Activated T-cell treated with anti-CD3 and anti-CD28 coated beads for 4 hours (primary cell): ENCODE results near the gene STK32B.

ENCODE experiments used
- DNase-seq: peaks from one replicate; pipeline ENCODE4 v3.0.0-alpha.2; 2020

Gene STK32B

DNA sequence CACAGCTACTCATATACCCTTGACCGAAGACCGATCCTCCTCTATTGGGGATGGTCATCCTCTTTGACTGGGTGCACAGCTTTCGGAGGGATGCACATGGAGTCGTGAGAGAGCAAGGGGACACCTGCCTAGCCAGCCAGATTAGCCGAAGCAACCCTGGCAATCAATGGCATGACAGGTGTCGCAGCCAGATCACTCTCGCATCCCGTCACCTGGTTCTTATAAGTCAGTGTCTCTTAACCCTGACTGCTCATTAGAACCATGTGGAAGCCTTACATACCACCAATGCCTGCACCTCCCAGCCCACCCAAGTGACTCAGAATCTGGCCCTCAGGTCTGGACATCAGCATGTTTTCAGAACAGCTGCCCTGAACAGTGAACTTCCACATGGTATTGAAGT lies 407.4 kb downstream of the STK32B start:
- no peak for DNase-seq

DNA sequence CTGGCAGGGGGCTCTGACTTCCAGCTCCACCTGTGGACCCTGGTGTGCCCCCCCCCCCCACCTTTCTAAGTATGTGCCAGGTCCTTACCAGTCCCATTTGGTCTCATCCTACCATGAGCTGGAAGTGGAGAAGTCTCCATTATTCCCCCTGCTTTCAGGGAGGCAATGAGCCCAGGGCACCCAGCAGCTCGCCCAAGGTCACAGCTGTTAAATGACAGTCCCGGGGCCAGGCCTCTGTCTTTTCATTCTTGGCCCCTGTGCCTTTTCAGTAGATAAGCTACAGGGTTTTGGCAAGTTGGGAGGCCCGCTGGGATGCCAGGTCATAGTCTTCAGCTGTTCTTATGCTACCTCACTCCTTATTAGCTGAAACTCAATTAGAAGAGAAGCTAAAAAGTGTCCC lies 408.0 kb downstream of the STK32B start:
- DNase-seq = no peak

DNA sequence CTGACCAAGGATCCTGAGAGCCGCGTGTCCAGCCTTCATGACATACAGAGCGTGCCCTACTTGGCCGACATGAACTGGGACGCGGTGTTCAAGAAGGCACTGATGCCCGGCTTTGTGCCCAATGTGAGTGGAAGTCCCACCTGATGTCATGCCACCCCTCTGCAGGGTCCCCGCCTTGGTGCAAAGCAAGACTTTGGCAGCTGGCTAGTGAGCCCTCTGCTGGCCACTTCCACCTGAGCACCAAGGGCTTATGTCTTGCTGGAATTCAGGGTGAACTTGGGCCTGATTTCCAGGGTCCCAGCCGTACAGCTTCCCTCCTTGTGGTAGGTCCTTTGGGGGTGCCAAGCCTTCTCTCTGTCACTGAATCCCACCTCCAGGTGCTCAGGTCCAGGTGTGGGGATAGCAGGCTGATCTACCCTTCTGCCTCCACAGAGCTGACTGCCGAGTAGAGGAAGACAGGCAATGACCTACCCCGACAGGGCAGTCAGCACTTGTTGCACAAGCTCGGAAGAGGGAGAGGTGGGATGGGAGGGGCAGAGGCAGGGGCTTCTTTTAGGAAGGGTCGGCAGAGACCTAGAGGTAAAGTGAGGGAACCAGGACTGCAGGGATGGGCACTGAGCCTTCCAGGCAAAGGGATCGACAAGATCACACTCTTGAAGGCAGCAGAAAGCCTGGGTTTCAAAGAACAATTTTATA lies 409.0 kb downstream of the STK32B start:
- no peak for DNase-seq

DNA sequence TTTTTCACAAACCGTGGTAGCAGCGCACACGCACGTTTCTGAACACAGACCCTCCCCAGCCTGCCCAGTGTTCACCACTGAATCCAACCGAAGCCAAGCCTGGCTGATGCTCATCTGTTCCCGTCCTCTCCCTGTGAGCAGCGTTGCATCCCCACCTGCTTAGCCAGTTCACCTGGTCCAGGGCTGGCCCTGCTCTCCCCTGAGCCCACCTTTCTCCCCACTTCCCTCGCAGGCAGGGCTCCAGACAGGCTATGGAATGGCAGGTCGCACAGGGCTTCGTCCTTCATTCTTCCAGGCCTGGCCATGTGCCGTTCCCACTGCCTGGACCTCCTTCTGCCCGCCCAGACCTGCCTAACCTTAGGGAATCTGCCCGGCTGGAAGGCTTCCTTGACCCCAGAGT lies 410.2 kb downstream of the STK32B start:
- no peak for DNase-seq

DNA sequence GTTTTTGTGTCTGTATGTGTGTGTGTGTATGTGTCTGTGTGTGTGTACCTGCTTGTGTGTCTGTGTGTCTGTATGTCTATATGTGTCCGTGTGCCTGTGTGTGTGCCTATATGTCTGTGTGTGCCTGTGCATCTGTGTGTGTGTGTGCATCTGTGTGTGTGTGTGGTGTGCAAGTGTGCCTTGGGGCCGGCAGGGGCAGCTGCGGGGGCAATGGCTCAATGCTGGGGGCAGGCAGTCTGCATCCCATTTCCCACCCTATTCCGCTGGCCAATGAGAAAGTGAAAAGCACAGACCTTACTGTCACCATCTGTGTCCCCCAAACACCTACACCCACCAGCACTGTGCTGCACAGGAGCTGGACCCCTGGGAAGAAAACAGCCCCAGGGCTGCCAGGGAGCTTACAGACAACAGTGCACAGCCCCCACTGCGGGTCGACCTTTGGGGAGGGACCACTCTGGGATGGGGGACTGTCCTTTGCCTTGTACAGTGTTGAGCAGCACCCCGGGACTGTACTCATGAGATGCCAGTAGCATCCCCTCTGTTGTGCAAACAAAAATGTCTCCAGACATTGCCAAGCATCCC lies 411.1 kb downstream of the STK32B start:
- no peak for DNase-seq

DNA sequence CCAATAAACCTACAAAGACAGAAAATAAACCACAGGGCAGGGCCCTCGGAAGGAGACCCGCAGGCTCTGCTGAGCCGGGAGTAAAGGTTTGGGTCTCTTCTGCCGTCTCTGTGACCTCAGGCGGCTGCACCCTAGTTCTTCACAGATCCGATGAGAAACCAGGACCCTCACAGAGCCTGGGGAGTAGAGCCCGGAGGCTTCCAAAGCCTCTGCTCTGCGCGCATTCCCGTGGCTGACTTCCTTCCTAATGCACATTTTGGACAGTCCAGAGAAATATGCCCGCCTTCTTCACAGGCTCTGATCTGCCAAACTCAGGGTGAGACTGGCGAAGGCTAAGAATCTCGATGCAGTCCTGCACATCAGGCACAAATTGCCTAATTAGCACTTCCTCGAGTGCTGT lies 411.6 kb downstream of the STK32B start:
- no peak for DNase-seq

DNA sequence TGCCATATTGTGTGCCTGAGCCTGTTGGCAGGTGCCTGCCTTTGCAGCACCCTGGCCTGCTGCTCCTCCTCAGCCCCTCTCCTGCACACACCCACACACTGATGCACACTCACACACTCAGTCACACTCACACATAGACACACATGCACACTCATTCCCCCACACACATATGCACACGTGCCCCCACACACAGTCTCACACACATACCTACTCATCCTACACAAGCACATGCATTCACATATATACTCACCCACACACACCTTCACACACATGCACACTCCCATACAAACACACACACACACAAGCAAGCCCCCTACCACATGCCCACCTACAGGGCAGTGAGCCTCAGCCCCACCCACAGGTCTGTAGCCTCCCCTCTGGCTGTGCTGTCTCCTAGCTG lies 412.1 kb downstream of the STK32B start:
- DNase-seq = no peak

DNA sequence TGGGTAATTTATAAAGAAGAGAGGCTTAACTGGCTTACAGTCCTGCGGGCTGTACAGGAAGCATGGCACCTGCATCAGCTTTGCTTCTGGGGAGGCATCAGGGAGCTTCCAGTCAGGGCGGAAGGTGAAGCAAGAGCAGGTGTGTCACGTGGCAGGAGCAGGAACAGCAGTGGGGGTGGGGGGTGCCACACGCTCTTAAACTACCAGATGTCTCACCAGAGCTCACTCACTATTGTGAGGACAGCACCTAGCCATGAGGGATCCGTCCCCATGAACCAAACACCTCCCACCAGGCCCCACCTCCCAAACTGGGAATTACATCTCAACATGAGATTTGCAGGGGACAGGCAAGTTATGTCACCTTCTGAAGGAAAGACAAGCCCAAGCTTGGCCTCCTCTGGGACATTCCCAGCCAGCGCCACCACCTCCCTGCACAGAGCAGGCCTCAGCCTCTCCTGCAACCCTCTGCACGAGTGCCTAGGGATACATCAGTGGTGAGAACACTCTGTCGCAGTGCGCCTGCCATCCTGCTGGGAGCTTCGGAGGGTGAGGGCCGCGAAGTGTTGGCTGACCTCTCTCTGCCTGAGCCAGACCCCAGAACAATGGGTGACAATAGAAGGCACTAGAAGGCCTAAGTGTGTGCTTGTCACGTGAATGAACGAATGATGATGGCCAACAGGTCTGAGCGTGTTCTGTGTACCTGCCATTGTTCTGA lies 412.8 kb downstream of the STK32B start:
- DNase-seq = no peak

DNA sequence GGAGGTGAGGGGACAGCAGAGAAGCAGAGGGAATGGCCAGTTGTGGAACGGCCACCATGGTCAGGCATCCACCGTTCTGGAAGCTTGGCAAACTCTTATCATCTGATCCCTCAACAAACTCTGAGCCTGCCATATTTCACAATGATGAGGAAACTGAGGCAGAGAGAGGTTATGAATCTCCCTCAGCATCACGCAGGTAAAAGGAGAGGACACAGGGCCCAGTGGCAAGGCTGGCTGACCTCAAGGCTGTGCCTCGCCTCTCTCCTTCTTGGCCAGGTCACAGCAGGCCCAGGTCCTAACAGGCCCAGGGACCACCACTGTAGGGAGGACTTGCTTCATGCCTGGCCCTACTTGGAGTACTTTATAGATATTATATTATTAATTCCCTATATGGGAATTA lies 414.2 kb downstream of the STK32B start:
- no peak for DNase-seq

DNA sequence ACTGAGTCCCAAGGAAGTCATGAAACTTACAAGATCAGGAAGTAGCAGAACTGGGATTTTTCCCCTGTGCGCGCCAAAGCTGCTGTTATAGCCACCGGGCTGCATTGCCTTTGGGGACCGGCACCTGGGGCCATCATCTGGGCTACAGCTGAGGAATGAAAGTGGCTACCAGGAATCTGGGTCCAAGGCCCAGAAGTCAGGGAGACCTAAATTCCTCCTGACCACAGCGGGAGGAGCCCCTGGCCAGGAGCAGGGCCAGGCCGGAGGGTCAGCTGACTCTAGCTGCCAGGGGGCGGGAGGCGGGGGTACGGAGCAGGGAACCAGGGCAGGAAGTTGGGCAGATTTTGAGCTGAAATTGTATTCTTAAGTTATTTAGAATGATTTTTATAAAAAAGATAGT lies 414.7 kb downstream of the STK32B start:
- no peak for DNase-seq

DNA sequence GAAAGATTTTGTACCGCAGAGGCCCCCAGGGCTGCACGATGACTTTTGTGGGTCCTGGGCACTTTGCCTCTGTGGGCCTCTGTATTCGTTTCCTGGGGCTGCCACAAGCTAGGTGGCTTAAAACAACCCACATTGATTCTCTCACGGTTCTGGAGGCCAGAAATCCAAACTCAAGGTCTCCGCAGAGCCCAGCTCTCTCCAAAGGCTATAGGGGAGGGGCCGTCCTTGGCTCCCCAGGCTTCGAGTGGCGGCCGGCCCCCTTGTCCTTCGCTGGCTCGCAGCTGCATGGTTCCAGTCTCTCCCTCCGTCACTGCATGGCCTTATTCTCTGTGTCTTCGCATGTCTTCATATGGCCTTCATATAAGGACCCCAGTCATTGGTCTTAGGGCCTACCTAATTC lies 415.8 kb downstream of the STK32B start:
- DNase-seq = no peak

DNA sequence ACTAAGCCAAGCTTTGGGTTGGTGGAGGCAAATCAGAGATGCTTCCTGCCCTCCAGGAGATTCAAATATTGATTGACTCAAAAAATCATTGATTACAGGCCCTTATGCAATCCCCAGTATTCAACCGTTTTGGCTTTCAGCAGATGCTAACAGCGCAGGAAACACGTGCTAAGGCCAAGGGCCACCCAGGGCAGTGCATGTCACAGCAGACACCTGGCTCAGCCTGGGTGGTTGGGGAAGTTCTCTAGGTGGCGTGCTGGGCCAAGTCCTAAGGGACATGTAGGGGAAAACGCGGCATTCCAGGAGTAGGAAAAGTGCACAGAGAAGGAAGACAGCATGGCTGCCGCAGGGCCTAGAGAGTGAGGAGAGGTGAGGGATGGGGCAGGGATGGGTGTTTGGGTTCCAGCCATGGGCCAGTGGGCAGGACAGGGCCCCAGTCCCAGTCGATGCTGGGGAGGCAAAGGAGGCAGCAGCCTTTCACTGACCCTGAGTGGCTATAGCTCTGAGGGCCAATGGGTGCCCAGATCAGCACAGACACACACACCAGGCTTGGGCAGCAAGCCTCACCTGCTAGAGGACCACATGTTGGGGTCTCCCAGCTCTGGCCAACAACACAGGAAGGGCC lies 418.0 kb downstream of the STK32B start:
- DNase-seq = no peak

DNA sequence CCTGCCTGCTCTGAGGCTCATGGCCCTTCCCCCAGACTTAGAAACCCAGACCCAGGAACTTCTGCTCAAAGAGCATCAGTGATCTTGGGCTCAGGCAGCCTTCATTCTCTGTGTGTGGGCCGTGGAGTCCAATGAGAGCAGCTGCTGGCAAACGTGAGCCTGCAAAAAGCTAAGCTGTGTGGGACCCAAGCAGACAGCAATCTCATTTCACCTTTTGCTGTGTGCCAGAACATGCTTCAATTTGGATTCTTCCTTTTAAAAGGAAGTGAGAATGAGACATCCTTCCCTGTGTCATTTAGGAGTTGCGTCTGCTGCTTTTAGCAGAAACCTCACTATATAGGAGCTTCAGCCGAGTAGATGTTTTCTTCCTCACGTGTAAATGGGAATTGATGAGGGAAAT lies 418.6 kb downstream of the STK32B start:
- no peak for DNase-seq

DNA sequence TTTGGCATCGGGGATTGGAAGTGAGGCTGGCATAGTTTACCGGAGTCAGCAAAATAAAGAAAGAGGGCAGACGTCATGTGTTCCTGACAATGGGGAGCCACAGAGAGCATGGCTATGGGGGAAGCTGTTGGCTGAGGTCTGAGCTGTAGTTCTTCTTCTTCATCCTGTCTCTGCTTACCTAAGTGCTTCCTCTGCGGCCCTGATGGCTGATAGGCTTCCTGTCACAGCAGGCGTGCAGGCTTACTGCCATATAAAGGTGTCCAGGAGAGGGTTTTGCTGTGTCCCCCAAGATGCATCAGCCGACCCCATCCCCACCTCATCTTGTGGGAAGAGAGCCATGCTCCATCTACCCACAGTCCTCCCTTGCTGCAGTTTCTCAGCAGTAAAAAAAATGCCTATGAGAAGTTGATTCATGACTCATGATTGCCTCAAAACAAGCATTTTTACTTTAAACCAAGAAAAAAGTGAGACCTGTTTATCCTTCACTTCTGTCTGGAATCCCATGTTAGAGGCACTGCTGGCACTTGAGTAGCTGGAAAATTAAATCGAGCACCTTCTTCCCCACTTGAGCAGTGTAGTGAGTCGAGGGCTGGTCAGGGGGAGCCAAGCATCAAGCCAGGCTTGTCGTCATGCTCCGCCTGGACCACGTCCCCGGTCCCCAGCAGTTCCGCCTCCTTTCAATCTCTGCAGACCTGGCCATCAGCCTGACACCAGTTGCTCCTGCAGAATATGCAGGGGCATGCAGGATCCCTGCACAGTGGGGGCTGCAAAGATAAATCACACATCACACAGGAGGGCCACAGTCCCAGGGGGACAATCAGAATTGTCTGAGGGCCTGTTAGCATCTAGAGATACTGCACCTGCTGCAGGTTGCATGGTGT lies 419.3 kb downstream of the STK32B start:
- DNase-seq = no peak

DNA sequence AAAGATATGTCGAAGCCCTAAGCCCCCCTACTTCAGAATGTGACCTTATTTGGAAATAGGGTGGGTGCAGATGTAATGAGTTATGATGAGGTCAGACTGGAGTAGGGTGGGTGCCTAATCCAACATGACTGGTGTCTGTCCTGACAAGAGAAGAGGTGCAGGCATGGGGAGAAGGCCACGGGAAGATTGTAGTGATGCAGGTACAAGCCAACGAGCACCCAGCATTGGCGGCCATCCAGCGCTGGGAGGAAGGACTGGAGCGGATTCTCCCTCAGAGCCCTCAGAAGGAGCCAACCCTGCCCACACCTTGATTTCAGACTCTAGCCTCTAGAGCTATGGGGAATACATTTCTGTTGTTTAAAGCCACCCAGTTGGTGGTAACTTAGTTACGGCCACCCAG lies 419.9 kb downstream of the STK32B start:
- DNase-seq = no peak

DNA sequence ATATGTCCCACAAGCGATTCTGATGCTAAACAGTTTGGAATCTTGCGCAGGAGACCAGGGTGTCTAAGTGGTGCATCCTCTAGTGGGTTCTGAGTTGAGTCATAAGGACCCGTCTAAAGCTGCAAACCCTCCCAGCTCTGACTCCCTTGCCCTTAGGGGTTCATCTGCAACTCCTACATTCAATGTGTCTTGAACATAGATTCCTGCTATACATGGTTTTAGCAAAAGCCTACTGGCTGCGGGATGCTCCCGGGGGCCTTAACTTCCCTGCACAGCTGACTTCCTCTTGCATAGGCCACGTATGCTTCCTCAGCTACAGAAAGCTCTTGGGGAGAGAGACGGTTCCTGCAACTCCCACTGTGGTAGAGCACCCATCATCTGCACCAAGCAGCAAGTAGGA lies 420.4 kb downstream of the STK32B start:
- no peak for DNase-seq

DNA sequence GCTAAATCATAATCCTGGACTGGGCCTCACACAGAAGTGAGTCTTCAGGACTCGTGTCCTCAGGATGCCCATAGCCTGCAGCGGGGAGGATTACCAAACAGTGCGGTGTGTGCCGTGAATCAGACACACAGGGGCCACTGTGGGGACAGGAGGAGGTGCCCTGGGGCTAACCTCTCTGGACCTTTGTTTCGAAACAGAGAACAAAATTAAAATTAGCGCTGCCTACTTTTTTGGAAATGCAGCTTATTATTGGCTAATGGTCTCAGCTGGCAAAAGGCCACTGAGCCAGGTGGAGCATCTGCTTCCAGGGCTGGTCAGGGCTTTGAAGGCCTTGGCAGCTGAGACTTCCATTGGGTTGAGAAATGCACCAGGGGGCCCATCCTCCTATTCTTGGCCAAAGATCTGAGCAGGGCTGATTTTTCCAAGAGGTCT lies 420.9 kb downstream of the STK32B start:
- no peak for DNase-seq

DNA sequence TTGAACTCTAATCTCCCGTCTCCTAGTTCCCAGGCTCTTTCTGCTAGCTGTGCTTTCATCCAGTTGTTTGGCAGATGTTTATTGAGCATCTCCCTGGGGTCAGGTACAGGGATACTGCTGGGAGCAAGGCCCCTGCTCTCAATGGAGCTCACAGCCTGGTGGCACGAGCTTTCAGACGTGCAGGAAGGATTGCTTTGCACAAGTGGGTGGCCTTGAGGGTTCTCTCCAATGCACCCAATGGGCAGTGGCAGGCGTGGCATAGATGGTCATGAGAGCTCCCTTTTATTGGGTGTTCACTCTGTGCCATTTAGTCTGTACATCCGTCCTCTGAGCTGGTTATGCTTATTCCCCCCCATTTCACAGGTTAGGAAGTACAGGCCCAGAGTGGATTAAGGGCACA lies 421.8 kb downstream of the STK32B start:
- DNase-seq = no peak

DNA sequence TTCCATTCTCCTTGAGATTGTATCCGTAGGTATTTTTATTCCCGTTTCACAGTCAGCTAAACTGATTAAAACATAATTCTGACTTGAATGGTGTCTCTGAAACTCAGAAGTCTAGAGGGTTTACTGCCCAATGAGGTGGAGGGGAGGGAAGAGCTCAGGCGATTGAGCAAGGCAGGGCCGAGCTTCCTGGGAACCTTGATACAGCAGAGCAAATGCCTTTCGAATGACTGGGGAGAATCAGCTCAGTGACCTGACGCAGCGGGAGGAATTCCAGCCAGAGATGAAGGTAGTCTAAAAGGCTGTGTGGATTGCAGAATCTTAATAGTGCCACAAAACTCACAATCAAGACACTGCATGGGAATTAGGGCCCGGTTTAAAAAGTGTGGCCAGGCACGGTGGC lies 423.5 kb downstream of the STK32B start:
- DNase-seq = no peak

DNA sequence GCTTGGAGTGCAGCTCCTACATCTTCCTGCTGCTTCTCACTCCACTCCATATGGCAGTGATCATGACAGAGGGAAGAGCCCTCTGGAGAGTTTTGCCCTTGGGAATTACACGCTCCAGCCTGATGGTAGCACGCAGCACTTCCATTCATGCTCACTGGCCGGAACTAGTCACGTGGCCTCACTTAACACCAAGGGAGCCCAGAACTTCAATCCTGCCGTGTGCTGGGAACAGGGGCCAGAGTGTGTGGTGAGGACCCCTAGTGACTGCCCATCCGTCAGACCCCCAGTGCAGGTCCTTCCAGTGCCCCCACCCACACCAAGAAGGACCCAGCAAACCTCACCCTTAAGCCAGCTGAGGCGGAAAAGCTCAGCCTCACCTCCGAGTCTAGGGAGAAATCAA lies 426.3 kb downstream of the STK32B start:
- DNase-seq = no peak

DNA sequence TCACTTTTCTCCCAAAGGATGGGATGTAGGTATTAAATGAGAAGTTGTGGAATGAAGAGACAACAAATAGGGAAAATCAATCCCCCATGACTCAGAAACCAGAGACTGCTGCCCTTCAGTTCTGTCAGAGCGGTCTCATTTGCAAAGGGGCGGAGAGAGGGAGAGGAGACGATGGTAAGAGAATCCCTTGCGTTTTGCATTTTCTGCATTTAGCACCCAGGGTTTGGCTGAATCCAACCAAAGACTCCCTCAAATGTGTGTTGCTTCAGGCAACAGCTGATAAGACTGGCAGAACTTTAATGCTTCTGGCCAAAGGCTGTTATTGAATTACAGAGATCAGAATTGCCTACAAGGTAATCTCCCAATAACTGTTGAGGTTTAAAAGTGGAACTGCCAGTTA lies 426.9 kb downstream of the STK32B start:
- DNase-seq = no peak

DNA sequence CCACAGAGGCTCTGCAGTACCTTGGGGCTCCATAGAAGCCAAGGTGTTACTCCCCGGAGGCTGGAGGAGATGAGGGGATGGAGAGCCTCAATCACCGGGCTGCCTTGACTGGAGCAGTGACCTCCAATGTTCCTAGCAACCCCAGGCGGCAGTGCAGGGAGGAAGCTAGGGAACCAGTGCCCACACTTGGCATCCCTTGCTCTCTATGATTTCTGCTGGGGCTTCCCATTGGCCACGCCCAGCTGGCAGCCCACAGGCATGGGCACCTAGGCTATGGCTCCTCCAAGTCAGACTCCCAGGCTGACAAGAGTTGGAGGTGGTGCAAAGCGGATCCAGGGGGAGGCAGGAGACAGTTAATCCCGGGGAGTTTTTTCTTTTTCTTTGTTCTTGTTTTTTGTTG lies 427.4 kb downstream of the STK32B start:
- no peak for DNase-seq

DNA sequence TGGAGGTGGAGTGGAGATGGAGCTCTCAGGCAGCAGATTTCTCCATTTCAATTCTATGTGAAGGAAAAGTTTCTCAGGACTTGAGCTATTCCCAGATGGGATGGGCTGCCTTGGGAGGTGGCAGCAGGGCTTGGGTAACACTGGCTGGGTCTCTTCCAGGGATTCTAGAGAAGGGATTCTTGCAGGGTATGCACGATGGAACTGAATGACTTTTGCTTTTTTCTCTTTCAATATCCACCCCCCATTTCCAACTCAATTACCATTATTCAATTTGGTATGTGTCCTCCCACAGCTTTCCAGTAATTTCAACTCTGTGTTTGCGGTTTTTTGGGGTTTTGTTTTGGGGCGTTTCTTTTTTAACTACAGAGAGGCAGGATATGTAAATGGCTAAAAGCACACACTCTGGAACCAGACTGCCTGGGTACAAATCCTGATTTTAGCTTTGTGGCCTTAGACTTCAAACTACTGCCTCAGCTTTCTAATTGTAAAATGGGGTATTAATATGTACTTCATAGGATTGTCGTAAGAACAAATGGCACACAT lies 428.3 kb downstream of the STK32B start:
- no peak for DNase-seq
